Fibroblast of villous mesenchyme (primary cell): ENCODE measurements around the gene SLC41A3. TPM values are rescaled to one million over a fixed set of nuclear protein-coding genes. Genes with fewer than 3 reads are reported as not detected.
A peak's percentile ranks its signal among the peaks of the same experiment; 100 is the strongest.

Source experiments
- DNase-seq: peaks from one replicate; pipeline ENCODE4 v3.0.0-alpha.2; 2010; ENCODE audit warnings: low read depth
- H3K4me3 ChIP-seq: 2 replicates; pipeline ENCODE4 v1.5.1; 2011; ENCODE audit warnings: low read depth, mild to moderate bottlenecking, low read length
- total RNA-seq: library from RNA; depleted of rRNA; stranded (reverse); fragments of >200 nt; gene quantifications from 2 replicates; pipeline ENCODE4 v1.2.3, GENCODE V29; 2012
- TF ChIP-seq, protein P1 (sequence below): IDR thresholded peaks from 2 replicates; pipeline ENCODE4 v1.5.1; 2012; ENCODE audit warnings: low read depth, mild to moderate bottlenecking, low read length; ENCODE audit not compliant: insufficient read depth

The SLC41A3 gene
- total RNA-seq, 1 donor = 36.7 TPM

DNA sequence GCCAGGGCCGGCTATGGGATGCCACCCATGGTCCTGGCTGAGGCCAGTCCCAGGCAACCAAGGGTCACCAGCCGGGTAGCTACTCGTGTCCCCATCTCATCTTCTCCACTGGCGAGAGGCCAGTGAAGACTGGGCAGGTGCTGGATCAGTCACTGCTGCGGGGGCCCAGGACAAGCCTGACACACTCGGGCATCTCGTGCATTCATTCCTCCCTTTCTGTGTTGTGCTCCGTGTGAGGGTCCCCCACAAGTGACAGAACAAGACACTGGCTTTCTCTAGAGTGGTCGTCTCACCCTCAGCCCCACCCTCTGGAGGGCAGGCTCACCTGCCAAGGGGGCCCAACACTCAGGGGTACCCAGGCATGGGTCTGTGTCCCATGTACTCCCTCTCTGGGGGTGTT, 66.6 kb downstream of the SLC41A3 start:
- TF ChIP-seq, protein P1, sequence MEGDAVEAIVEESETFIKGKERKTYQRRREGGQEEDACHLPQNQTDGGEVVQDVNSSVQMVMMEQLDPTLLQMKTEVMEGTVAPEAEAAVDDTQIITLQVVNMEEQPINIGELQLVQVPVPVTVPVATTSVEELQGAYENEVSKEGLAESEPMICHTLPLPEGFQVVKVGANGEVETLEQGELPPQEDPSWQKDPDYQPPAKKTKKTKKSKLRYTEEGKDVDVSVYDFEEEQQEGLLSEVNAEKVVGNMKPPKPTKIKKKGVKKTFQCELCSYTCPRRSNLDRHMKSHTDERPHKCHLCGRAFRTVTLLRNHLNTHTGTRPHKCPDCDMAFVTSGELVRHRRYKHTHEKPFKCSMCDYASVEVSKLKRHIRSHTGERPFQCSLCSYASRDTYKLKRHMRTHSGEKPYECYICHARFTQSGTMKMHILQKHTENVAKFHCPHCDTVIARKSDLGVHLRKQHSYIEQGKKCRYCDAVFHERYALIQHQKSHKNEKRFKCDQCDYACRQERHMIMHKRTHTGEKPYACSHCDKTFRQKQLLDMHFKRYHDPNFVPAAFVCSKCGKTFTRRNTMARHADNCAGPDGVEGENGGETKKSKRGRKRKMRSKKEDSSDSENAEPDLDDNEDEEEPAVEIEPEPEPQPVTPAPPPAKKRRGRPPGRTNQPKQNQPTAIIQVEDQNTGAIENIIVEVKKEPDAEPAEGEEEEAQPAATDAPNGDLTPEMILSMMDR = no peak
- no peak overlapping the region for H3K4me3 ChIP-seq
- DNase-seq = no peak

DNA sequence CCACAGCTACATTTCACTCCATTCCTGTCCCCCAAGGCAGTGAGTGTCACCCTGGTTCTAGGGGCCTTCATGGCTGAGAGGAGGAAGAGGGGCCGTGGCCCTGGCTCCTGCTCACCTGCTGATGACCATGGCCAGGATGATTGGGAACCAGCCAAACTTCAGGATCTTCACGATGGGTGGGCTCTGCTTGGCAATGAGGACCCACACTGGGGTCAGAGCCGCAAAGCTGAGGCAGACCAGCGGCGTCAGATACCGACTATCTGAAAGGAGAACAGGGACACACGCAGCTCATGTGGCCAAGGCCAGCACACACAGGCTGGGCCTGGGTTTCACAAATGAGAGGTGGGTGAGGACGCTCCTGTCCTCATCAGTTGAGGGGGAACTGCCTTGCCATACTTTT, 67.3 kb downstream of the SLC41A3 start:
- TF ChIP-seq, protein P1 = no peak
- no peak for DNase-seq
- H3K4me3 ChIP-seq = no peak overlapping the region

DNA sequence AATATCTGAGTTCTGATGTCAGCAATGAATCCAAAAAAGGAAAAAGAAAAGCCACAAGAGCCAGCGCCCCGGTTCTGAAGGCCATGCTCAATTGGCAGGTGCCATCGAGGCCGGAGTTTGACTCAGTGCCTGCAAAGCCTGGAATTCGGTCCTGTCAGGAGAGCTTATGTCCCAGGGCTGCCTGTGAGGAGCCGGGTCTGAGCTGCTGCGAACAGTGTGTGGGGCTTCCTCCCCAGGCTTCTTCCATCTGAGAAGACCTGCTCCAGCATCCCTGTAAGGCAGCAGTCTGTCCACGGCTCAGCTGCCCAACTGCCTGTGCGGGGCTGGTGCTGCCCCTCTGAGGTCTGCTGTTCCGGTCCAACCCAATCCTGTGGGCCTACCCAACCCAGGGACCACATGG, 68.8 kb downstream of the SLC41A3 start:
- no peak overlapping the region for H3K4me3 ChIP-seq
- TF ChIP-seq, protein P1 = no peak
- no peak for DNase-seq

DNA sequence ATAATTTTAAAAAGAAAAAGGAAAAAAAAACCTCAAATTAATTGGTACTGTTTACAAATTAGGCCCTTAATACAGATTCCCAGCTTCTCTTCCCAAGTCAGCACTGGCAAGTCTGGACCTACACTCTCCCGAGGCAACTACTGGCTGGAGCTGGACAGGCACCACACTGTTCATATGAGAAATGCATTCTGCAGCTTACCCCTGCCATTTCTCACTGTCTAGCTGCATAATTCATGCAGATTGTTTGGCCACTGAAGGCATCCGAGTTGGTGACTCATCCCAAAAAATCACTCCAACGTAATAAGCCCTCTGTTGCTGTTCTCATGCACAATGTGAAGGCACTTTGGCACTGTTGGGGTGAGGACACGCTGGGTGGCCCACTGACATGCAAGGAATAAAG, 69.7 kb downstream of the SLC41A3 start:
- peak; percentile 55 for DNase-seq
- no peak overlapping the region for H3K4me3 ChIP-seq
- TF ChIP-seq, protein P1 = no peak

DNA sequence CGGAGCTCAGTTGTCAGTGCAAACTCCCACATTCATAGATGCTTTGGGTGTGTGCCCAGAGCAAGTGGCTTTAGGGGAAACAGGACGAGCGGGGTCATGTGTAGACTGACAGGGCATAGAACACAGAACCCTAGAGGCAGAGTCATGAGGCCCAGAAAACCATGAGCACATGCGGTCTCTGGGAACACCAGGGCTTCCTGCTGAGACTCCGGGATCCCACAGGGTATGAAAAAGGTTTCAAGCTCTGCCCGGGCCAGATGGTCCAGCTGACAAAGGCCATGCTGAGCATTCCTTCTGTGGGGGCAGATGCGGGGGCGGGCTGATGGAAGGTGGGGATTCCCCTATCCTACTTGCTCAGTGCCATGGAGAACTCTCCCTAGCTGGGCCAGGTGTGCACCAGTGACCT, 70.2 kb downstream of the SLC41A3 start:
- DNase-seq = no peak
- H3K4me3 ChIP-seq = no peak overlapping the region
- TF ChIP-seq, protein P1 = no peak

DNA sequence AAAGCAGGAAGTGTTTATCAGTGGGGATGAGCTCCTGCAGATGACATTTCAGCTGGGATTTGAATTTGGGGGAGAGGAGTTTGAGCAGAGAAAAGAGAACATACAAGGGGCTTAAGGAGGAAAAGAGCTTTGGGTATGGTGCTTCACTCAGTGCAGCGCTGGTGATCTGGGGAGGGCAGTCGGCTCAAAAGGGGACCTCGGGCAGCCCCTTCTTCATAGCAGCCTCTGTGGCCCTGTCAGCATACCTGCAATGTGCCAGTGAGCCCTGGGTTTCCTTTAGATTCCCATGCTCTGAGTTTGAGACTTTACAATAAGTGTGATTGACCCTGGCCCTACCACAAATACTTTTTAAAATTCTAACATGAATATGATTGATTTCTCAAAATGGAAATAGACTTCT, 74.7 kb downstream of the SLC41A3 start:
- H3K4me3 ChIP-seq = no peak overlapping the region
- DNase-seq = no peak
- TF ChIP-seq, protein P1 = no peak

DNA sequence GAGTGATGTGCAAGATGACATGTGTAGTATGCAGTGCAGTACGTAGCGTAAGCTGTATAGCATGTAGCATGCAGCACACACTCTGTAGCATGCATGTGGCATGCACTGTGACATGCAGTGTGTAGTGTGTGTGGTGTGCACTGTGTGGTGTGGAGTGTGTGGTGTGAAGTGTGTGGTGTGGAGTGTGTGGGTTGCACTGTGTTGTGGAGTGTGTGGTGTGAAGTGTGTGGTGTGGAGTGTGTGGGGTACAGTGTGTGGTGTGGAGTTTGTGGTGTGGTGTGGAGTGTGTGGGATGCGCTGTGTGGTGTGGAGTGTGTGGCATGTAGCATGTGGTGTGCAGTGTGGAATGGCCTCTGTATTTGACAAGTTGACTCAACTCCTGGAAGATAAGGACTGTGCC, 75.7 kb downstream of the SLC41A3 start:
- H3K4me3 ChIP-seq = no peak overlapping the region
- TF ChIP-seq, protein P1 = no peak
- no peak for DNase-seq
